Kidney epithelial cell (primary cell): ENCODE measurements around the gene CCN2. TPM values are rescaled to one million over a fixed set of nuclear protein-coding genes. Genes with fewer than 3 reads are reported as not detected.
"Not testable (repeated sequence)": the region's sequence is repeated elsewhere in the genome, so short reads cannot be mapped to it uniquely, and the experiment has no call there.

ENCODE experiments used
- DNase-seq: peaks from one replicate; pipeline ENCODE4 v3.0.0-alpha.2; 2010; ENCODE audit warnings: low read depth
- H3K27me3 ChIP-seq: 2 replicates; pipeline ENCODE4 v1.6.0; 2011; ENCODE audit warnings: low read length; ENCODE audit not compliant: control insufficient read depth, insufficient read depth
- H3K36me3 ChIP-seq: 2 replicates; pipeline ENCODE4 v1.5.1; 2011; ENCODE audit warnings: low read length; ENCODE audit not compliant: control insufficient read depth, insufficient read depth
- H3K4me3 ChIP-seq: 2 replicates; pipeline ENCODE4 v1.5.1; 2011; ENCODE audit warnings: low read depth, mild to moderate bottlenecking, control low read depth, low read length
- total RNA-seq: library from RNA; depleted of rRNA; stranded (reverse); fragments of >200 nt; gene quantifications from 2 replicates; pipeline ENCODE4 v1.2.3, GENCODE V29; 2015
- TF ChIP-seq, protein P1 (sequence below): IDR thresholded peaks from 2 replicates; pipeline ENCODE4 v1.5.1; 2011; ENCODE audit warnings: mild to moderate bottlenecking, moderate library complexity, low read length, control low read depth, inconsistent platforms; ENCODE audit not compliant: insufficient read depth, poor library complexity, severe bottlenecking

CCN2 gene
- total RNA-seq, 1 donor from 2014 or later: 172 TPM

DNA sequence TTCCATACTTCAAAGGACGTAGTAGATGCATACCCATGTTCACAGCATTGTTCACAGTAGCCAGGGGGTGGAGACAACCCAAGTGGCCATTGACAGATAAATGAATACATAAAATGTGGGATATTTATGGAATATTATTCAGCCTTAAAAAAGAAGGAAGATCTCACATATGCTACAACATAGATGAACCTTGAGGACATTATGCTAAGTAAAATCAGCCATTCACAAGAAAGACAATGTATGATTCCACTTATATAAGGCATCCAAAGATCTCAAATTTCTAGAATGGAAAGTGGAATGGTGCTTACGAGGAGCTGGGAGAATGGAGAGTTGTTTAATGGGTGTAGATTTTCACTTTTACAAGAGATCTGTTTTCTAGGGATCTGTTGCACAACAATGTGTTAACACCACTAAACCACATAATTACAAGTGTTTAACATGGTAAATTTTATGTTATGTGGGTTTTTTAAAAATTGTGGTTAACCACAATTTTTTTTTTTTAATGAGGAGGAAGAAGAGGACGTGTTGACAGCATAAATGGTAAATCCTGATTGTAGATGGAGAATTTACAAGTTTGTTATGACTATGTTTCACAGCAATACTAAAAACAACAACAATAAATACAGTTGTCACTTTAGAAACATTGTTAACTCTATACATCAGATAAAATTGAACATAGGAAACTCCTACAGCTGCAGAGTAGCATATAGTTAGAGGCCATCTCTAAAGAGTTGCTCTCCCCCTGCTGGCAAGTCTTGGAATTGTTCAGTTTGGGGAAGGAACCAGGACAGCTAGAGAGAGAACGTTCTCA is 41.6 kb downstream of the CCN2 start:
- TF ChIP-seq, protein P1, sequence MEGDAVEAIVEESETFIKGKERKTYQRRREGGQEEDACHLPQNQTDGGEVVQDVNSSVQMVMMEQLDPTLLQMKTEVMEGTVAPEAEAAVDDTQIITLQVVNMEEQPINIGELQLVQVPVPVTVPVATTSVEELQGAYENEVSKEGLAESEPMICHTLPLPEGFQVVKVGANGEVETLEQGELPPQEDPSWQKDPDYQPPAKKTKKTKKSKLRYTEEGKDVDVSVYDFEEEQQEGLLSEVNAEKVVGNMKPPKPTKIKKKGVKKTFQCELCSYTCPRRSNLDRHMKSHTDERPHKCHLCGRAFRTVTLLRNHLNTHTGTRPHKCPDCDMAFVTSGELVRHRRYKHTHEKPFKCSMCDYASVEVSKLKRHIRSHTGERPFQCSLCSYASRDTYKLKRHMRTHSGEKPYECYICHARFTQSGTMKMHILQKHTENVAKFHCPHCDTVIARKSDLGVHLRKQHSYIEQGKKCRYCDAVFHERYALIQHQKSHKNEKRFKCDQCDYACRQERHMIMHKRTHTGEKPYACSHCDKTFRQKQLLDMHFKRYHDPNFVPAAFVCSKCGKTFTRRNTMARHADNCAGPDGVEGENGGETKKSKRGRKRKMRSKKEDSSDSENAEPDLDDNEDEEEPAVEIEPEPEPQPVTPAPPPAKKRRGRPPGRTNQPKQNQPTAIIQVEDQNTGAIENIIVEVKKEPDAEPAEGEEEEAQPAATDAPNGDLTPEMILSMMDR: peak; percentile 80
- H3K27me3 ChIP-seq: no peaks in the 10 kb centered on the region
- no peaks in the 10 kb centered on the region for H3K36me3 ChIP-seq
- H3K4me3 ChIP-seq: no peak overlapping the region
- DNase-seq: no peak

- not testable (repeated sequence) for H3K4me3 ChIP-seq, H3K36me3 ChIP-seq, H3K27me3 ChIP-seq, DNase-seq
Measured at GRCh38 chr6:131908787-131909186, 42.4 kb downstream of the CCN2 start.

DNA sequence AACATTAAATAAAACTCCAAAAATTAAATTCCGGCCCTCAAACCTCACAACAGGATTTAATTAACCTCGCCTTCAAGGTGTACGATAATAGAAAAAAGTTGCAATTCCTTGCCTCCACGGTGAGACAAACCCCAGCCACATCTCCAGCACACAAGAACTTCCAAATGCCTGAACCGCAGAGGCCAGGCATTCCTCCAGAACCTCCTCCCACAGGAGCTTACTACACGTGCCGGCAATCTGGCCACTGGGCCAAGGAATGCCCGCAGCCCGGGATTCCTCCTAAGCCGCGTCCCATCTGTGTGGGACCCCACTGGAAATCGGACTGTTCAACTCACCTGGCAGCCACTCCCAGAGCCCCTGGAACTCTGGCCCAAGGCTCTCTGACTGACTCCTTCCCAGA is 47.4 kb downstream of the CCN2 start:
- H3K4me3 ChIP-seq, H3K36me3 ChIP-seq, H3K27me3 ChIP-seq, DNase-seq: not testable (repeated sequence)

DNA sequence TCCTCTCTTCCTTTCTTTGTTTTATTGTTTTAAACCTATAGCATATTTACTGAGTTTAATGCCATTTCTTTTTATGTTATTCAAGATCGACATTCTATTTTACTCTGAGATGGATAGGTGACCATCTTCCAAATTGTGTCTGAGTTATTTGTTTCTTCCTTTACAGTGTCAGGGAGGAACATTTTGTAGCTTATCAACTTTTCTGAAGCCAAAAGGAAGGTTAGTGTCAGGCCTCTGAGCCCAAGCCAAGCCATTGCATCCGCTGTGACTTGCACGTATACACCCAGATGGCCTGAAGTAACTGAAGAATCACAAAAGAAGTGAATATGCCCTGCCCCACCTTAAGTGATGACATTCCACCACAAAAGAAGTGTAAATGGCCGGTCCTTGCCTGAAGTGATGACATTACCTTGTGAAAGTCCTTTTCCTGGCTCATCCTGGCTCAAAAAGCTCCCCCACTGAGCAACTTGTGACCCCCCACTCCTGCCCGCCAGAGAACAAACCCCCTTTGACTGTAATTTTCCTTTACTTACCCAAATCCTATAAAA is 49.8 kb downstream of the CCN2 start:
- H3K27me3 ChIP-seq, DNase-seq, H3K4me3 ChIP-seq, H3K36me3 ChIP-seq: not testable (repeated sequence)

DNA sequence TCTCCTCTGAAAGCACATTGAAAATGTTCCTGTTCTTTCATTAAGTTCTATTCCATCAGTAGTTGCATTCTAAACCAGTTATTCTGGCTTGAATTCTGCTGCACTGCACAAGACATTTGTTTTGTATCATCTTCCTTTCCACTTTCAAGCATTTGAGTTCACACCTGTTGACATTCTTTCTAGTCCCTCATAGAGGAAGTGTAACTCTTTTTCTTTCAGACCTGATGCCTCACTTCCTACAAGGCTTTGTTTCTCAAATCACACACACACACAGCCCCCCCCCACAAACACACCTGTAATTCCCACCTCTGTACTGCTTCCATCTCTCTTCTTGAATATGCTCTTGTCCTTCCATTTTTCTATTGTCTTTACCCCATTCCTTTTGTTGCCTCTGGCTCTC is 50.9 kb downstream of the CCN2 start:
- Histone ChIP-seq H3K36me3 (no peaks in the 10 kb centered on the region), H3K27me3 (no peaks in the 10 kb centered on the region), H3K4me3 (no peak overlapping the region)
- no peak for DNase-seq
- TF ChIP-seq, protein P1: no peak

GRCh38 chr6:131898718-131899117 is 52.5 kb downstream of the CCN2 start:
- Histone ChIP-seq H3K27me3 (no peaks in the 10 kb centered on the region), H3K36me3 (no peaks in the 10 kb centered on the region), H3K4me3 (no peak overlapping the region)
- DNase-seq: no peak
- TF ChIP-seq, protein P1: no peak

Other genes with a start within 250 kb of the CCN2 start
- gene OR2A4, start 250.0 kb downstream of the CCN2 start, total RNA-seq: not detected in 2 replicates
- not detected in 2 replicates for gene CTAGE9, start 240.4 kb downstream of the CCN2 start, total RNA-seq
- gene ENPP1, start 143.4 kb downstream of the CCN2 start, total RNA-seq: 1.2 and 1.3 TPM in 2 replicates